ENCODE results near the gene NOL6. TPM values are rescaled to one million over a fixed set of nuclear protein-coding genes. Genes with fewer than 3 reads are reported as not detected.

Gene NOL6
- total and polyA plus RNA-seq, 2 of the 13 experiments (the other 11 are each of a cell fraction or from before 2014, with no cell fraction given) = 17.0 to 30.2 TPM

DNA sequence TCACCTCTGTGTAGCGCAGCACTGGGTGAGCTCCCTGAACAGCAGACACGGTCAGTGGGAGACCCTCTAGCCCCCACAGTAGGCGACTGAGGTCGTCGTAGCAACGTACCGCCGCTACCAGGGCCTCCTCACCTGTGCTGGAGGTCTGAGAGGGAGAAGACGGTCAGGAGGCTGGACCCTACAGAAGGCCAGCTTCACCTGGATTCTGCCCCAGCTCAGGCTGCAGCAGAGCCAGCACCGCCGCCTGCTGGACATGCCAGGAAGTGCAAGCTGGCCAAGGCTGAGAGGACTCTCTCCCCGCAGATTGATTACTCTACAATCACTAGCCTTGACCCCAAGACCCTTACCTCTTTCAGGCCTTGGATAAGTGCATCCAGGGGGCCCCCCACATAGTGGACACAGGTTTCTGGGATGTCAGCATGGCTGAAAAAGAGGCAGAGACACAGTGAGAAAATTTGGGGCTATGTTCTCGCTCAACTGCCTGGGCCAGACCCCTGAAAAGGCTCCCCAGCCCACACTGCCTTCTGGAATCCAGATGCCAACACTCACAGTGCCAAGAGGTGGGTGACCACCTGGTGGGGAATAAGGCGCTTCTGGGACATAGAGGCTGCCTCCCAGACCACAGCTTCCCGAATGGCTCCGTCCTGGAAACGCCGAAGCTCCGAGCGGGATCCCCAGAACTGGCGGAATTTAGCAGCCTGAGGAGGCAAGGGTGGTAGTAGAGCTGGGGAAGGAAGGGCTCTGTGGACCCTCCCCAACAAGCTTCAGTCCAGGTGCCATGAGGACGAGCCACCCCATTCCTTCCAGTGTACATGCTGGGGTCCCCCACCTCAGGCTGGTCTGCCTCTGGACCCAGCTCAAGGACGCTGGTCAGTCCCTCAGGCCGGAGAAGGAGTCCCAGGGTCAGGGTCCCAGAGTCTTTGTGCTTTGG lies 6.9 kb downstream of the NOL6 start (continued):
- TF ChIP-seq HNF1A (IDR thresholded peaks at IDR 0.05; ENCODE audit: low read depth) = no peak
- TF ChIP-seq HNF1A (CRISPR knock-in tag; IDR thresholded peaks at IDR 0.05; ENCODE audit: borderline replicate concordance) = no peak
- 0 out of 2 replicates have a peak, but pooled peaks have one; percentile 50 for TF ChIP-seq ZNF580 (CRISPR knock-in tag; IDR thresholded peaks at IDR 0.05; ENCODE audit: borderline replicate concordance, low read depth)
- TF ChIP-seq CTCF (CRISPR knock-in tag; IDR thresholded peaks at IDR 0.05) = peak; percentile 97
- TF ChIP-seq KDM2A (CRISPR knock-in tag; IDR thresholded peaks at IDR 0.05; ENCODE audit: borderline replicate concordance, low read depth) = peak; percentile 58; the same call in 1 of the 2 replicates
- TF ChIP-seq TEAD3 (CRISPR knock-in tag; optimal IDR thresholded peaks at IDR 0.05; ENCODE audit: borderline replicate concordance) = peak; percentile 24
- TF ChIP-seq ZNF776 (CRISPR knock-in tag; IDR thresholded peaks at IDR 0.05) = 0 out of 2 replicates have a peak, but pooled peaks have one; percentile 10
- TF ChIP-seq ZNF33A (CRISPR knock-in tag; IDR thresholded peaks at IDR 0.05; ENCODE audit: borderline replicate concordance) = no peak
- TF ChIP-seq FOSL2 (CRISPR knock-in tag; IDR thresholded peaks at IDR 0.05) = 0 out of 2 replicates have a peak, but pooled peaks have one; percentile 11
- no peak for TF ChIP-seq ZNF136 (CRISPR knock-in tag; IDR thresholded peaks at IDR 0.05; ENCODE audit: low read depth)
- no peak for TF ChIP-seq JUN (CRISPR knock-in tag; IDR thresholded peaks at IDR 0.05)
- TF ChIP-seq ZSCAN25 (CRISPR knock-in tag; IDR thresholded peaks at IDR 0.05) = peak; percentile 97
- TF ChIP-seq SSRP1 (CRISPR knock-in tag; IDR thresholded peaks at IDR 0.05) = no peak
- TF ChIP-seq PCBP1 (IDR thresholded peaks at IDR 0.05; ENCODE audit: borderline replicate concordance, low read depth, low read length) = no peak
- TF ChIP-seq ZNF652 (CRISPR knock-in tag; IDR thresholded peaks at IDR 0.05; ENCODE audit: borderline replicate concordance, low read depth) = no peak
- TF ChIP-seq GATAD2A (CRISPR knock-in tag; IDR thresholded peaks at IDR 0.05) = peak; percentile 38; the same call in 1 of the 2 replicates
- TF ChIP-seq, protein P1, sequence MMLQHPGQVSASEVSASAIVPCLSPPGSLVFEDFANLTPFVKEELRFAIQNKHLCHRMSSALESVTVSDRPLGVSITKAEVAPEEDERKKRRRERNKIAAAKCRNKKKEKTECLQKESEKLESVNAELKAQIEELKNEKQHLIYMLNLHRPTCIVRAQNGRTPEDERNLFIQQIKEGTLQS (CRISPR knock-in tag; IDR thresholded peaks at IDR 0.05) = no peak
- TF ChIP-seq KDM3A (CRISPR knock-in tag; IDR thresholded peaks at IDR 0.05; ENCODE audit: low read depth) = no peak
- no peak for TF ChIP-seq CHCHD3 (CRISPR knock-in tag; IDR thresholded peaks at IDR 0.05)
- TF ChIP-seq MYC (CRISPR knock-in tag; IDR thresholded peaks at IDR 0.05; ENCODE audit: borderline replicate concordance) = no peak

All from HepG2 (cell line).